H7 (cell line): Measurements from ENCODE around the gene PCIF1. TPM values are rescaled to one million over a fixed set of nuclear protein-coding genes. Genes with fewer than 3 reads are reported as not detected.
"Not testable (repeated sequence)": the region's sequence is repeated elsewhere in the genome, so short reads cannot be mapped to it uniquely, and the experiment has no call there.

Experiments used
- DNase-seq: peaks from one replicate; pipeline ENCODE4 v3.0.0; 2012
- H3K27me3 ChIP-seq: 2 replicates; pipeline ENCODE4 v1.6.0; 2011; ENCODE audit warnings: mild to moderate bottlenecking, low read length; ENCODE audit not compliant: control insufficient read depth, insufficient read depth
- H3K36me3 ChIP-seq: replicated peaks from 2 replicates; pipeline ENCODE4 v1.5.1; 2011; ENCODE audit warnings: low read length; ENCODE audit not compliant: control insufficient read depth, insufficient read depth
- H3K4me3 ChIP-seq: 2 replicates; pipeline ENCODE4 v1.5.1; 2011; ENCODE audit warnings: low read depth, mild to moderate bottlenecking, control low read depth, low read length, moderate library complexity; ENCODE audit not compliant: insufficient read depth
- total RNA-seq: library from RNA; depleted of rRNA; stranded (reverse); fragments of >200 nt; shearing (Covaris generic); gene quantifications from 2 replicates; pipeline ENCODE4 v1.2.3, GENCODE V29; 2014; rRNA removed

PCIF1 gene
- total RNA-seq, 1 experiment from 2014 or later, result 22.8 TPM

GRCh38 chr20:45991616-45992015 is 57.1 kb downstream of the PCIF1 start:
- Histone ChIP-seq H3K4me3 (no peak overlapping the region), H3K27me3 (no peaks in the 10 kb centered on the region), H3K36me3 (no peaks in the 10 kb centered on the region)
- DNase-seq, result no peak

- no peak overlapping the region for H3K4me3 ChIP-seq
- H3K27me3 ChIP-seq, result no peaks in the 10 kb centered on the region
- no peak for DNase-seq
- H3K36me3 ChIP-seq, result no peaks in the 10 kb centered on the region
These were observed 58.9 kb downstream of the PCIF1 start for GRCh38 chr20:45993197-45993951.

- H3K36me3 ChIP-seq, result no peaks in the 10 kb centered on the region
- no peak for DNase-seq
- no peaks in the 10 kb centered on the region for H3K27me3 ChIP-seq
- no peak overlapping the region for H3K4me3 ChIP-seq
These were observed 60.4 kb downstream of the PCIF1 start for GRCh38 chr20:45994761-45995493.

- H3K36me3 ChIP-seq, DNase-seq, H3K4me3 ChIP-seq, H3K27me3 ChIP-seq: not testable (repeated sequence)
These were observed 61.1 kb downstream of the PCIF1 start for GRCh38 chr20:45995495-45996097.

- no peak for DNase-seq
- Histone ChIP-seq H3K27me3 (no peaks in the 10 kb centered on the region), H3K4me3 (no peak overlapping the region), H3K36me3 (no peaks in the 10 kb centered on the region)
These were observed 62.7 kb downstream of the PCIF1 start for GRCh38 chr20:45997187-45997586.

Other genes starting within 250 kb of the PCIF1 start
- not detected in 2 replicates for gene WFDC13, start 232.6 kb upstream of the PCIF1 start, total RNA-seq
- gene WFDC10B, start 229.7 kb upstream of the PCIF1 start, total RNA-seq, result 0.52 TPM in 1 of 2 replicates, not detected in the other
- gene SPINT4, start 212.3 kb upstream of the PCIF1 start, total RNA-seq, result not detected in 2 replicates
- 0.59 TPM in 1 of 2 replicates, not detected in the other for gene WFDC3, start 142.8 kb upstream of the PCIF1 start, total RNA-seq
- 21.4 and 24.2 TPM in 2 replicates for gene DNTTIP1, start 142.7 kb upstream of the PCIF1 start, total RNA-seq
- 265 and 278 TPM in 2 replicates for gene UBE2C, start 122.0 kb upstream of the PCIF1 start, total RNA-seq
- 0.42 and 0.70 TPM in 2 replicates for gene TNNC2, start 107.4 kb upstream of the PCIF1 start, total RNA-seq
- 22.5 and 22.7 TPM in 2 replicates for gene SNX21, start 100.9 kb upstream of the PCIF1 start, total RNA-seq
- gene ACOT8, start 77.3 kb upstream of the PCIF1 start, total RNA-seq, result 57.1 and 59.7 TPM in 2 replicates
- 5.4 and 5.7 TPM in 2 replicates for gene ZSWIM3, start 77.1 kb upstream of the PCIF1 start, total RNA-seq
- gene ZSWIM1, start 53.5 kb upstream of the PCIF1 start, total RNA-seq, result 13.3 and 17.8 TPM in 2 replicates
- gene SPATA25, start 47.1 kb upstream of the PCIF1 start, total RNA-seq, result 0.41 and 5.1 TPM in 2 replicates
- 8.1 and 10.2 TPM in 2 replicates for gene NEURL2, start 43.5 kb upstream of the PCIF1 start, total RNA-seq
- 38.7 and 41.8 TPM in 2 replicates for gene CTSA, start 43.3 kb upstream of the PCIF1 start, total RNA-seq
- 87.3 and 104 TPM in 2 replicates for gene PLTP, start 22.5 kb upstream of the PCIF1 start, total RNA-seq
- gene ZNF335, start 37.5 kb downstream of the PCIF1 start, total RNA-seq, result 15.0 and 18.1 TPM in 2 replicates
- 9.8 and 11.6 TPM in 2 replicates for gene MMP9, start 74.2 kb downstream of the PCIF1 start, total RNA-seq
- 1.3 and 4.3 TPM in 2 replicates for gene SLC12A5, start 94.5 kb downstream of the PCIF1 start, total RNA-seq
- gene NCOA5, start 155.3 kb downstream of the PCIF1 start, total RNA-seq, result 8.6 and 12.2 TPM in 2 replicates
- 8.2 and 8.8 TPM in 2 replicates for gene CD40, start 183.6 kb downstream of the PCIF1 start, total RNA-seq